ENCODE data around the gene UBTD2.
"Not testable (repeated sequence)": the region's sequence is repeated elsewhere in the genome, so short reads cannot be mapped to it uniquely, and the experiment has no call there.

The UBTD2 gene

GRCh38 chr5:172283020-172283861 lies at the start of gene UBTD2:
TSS of gene UBTD2 (minus strand) at chr5:172283764. CDS start at chr5:172283665, 99 bp downstream.
- DNase-seq: peak; percentile 67

GRCh38 chr5:172326901-172327300 lies 43.3 kb upstream of the UBTD2 start:
- not testable (repeated sequence) for DNase-seq

GRCh38 chr5:172325452-172325851 lies 41.9 kb upstream of the UBTD2 start:
- DNase-seq: no peak

- no peak for DNase-seq
Measured at GRCh38 chr5:172322028-172322965, 38.7 kb upstream of the UBTD2 start.

- DNase-seq: no peak
Measured at GRCh38 chr5:172321593-172321992, 38.0 kb upstream of the UBTD2 start.

GRCh38 chr5:172319708-172320441 lies 36.3 kb upstream of the UBTD2 start:
- no peak for DNase-seq

- no peak for DNase-seq
Measured at GRCh38 chr5:172315587-172316493, 32.3 kb upstream of the UBTD2 start.

- DNase-seq: no peak
Measured at GRCh38 chr5:172313915-172314314, 30.4 kb upstream of the UBTD2 start.

GRCh38 chr5:172312286-172312685 lies 28.7 kb upstream of the UBTD2 start:
- no peak for DNase-seq

- DNase-seq: no peak
Measured at GRCh38 chr5:172311605-172312004, 28.0 kb upstream of the UBTD2 start.

- no peak for DNase-seq
Measured at GRCh38 chr5:172311026-172311425, 27.5 kb upstream of the UBTD2 start.

- no peak for DNase-seq
Measured at GRCh38 chr5:172305380-172305779, 21.8 kb upstream of the UBTD2 start.

GRCh38 chr5:172303572-172304335 lies 20.2 kb upstream of the UBTD2 start:
- DNase-seq: no peak

GRCh38 chr5:172303162-172303561 lies 19.6 kb upstream of the UBTD2 start:
- no peak for DNase-seq

GRCh38 chr5:172302047-172302710 lies 18.6 kb upstream of the UBTD2 start:
- no peak for DNase-seq

- DNase-seq: no peak
Measured at GRCh38 chr5:172299916-172300439, 16.4 kb upstream of the UBTD2 start.

- DNase-seq: no peak
Measured at GRCh38 chr5:172294831-172295230, 11.3 kb upstream of the UBTD2 start.

GRCh38 chr5:172293745-172294342 lies 10.3 kb upstream of the UBTD2 start:
- DNase-seq: no peak

- peak; percentile 16 for DNase-seq
Measured at GRCh38 chr5:172293054-172293744, 9.6 kb upstream of the UBTD2 start.
